ENCODE measurements around the gene GALNT14. TPM values are rescaled to one million over a fixed set of nuclear protein-coding genes. Genes with fewer than 3 reads are reported as not detected.

GALNT14 gene
- total and polyA plus RNA-seq, 9 of the 15 experiments (the other 6 are each of a cell fraction or from before 2014, with no cell fraction given), result 0.11 TPM; not detected in 8

- TF ChIP-seq ZBTB11 (CRISPR knock-in tag; IDR thresholded peaks at IDR 0.05) (no peak), ZNF318 (IDR thresholded peaks at IDR 0.05; ENCODE audit: borderline replicate concordance in 1 of 2, low read depth in 1 of 2) (no peak), GABPB1 (CRISPR knock-in tag; IDR thresholded peaks at IDR 0.05) (no peak), MXD1 (CRISPR knock-in tag; IDR thresholded peaks at IDR 0.05; ENCODE audit: borderline replicate concordance, poor library complexity, severe bottlenecking) (no peak), ZC3H4 (CRISPR knock-in tag; IDR thresholded peaks at IDR 0.05; ENCODE audit: borderline replicate concordance) (no peak), BCOR (IDR thresholded peaks at IDR 0.05) (no peak)
Measured at GRCh38 chr2:31138037-31138962, at the start of gene GALNT14 (continued).
